CD1c-positive myeloid dendritic cell (primary cell): Measurements from ENCODE around the gene DUOX1.

Source experiments
- DNase-seq: peaks from one replicate; pipeline ENCODE4 v3.0.0-alpha.2; 2016; ENCODE audit errors: extremely low spot score

Gene DUOX1

GRCh38 chr15:45187894-45188830 is 58.4 kb downstream of the DUOX1 start, which contains the start of gene SHF:
SHF (minus strand) TSS chr15:45187966; CDS start chr15:45187951, 15 bp downstream.
- peak; percentile 90 for DNase-seq

GRCh38 chr15:45197512-45197911 is 67.7 kb downstream of the DUOX1 start:
- DNase-seq = peak; percentile 25

GRCh38 chr15:45198337-45199135 is 68.7 kb downstream of the DUOX1 start:
- DNase-seq = peak; percentile 98

GRCh38 chr15:45199136-45199810 is 69.5 kb downstream of the DUOX1 start:
- peak; percentile 60 for DNase-seq

GRCh38 chr15:45200001-45200798 is 70.4 kb downstream of the DUOX1 start:
- peak; percentile 98 for DNase-seq

GRCh38 chr15:45200799-45201556 is 71.2 kb downstream of the DUOX1 start:
- DNase-seq = peak; percentile 69

- DNase-seq = no peak
Observed at GRCh38 chr15:45201557-45201859, 71.7 kb downstream of the DUOX1 start.

- DNase-seq = no peak
Observed at GRCh38 chr15:45201869-45202268, 72.1 kb downstream of the DUOX1 start.

GRCh38 chr15:45203182-45203581 is 73.4 kb downstream of the DUOX1 start:
- DNase-seq = peak; percentile 86

- peak; percentile 73 for DNase-seq
Observed at GRCh38 chr15:45205192-45205591, 75.4 kb downstream of the DUOX1 start.

- no peak for DNase-seq
Observed at GRCh38 chr15:45212493-45212892, 82.7 kb downstream of the DUOX1 start.
